H9 (cell line): ENCODE data around the gene USP14. TPM values are rescaled to one million over a fixed set of nuclear protein-coding genes. Genes with fewer than 3 reads are reported as not detected.
"Not testable (repeated sequence)": the region's sequence is repeated elsewhere in the genome, so short reads cannot be mapped to it uniquely, and the experiment has no call there.

Experiments
- DNase-seq: peaks from one replicate; pipeline ENCODE4 v3.0.0-alpha.2; 2017
- H2AFZ ChIP-seq: one replicate; pipeline ENCODE4 v1.6.1; 2013; ENCODE audit warnings: mild to moderate bottlenecking, low read length, control low read depth, moderate library complexity
- H2AK5ac ChIP-seq: 2 replicates; pipeline ENCODE4 v1.6.1; 2013; ENCODE audit warnings: low read length, control low read depth, mixed read lengths; ENCODE audit not compliant: insufficient read length
- H2BK120ac ChIP-seq: one replicate; pipeline ENCODE4 v1.6.1; 2013; ENCODE audit warnings: low read depth, mild to moderate bottlenecking, low read length, control low read depth, inconsistent platforms; ENCODE audit not compliant: poor library complexity, severe bottlenecking
- H2BK12ac ChIP-seq: 2 replicates; pipeline ENCODE4 v1.6.1; 2013; ENCODE audit warnings: low read length, control low read depth, mixed read lengths, low read depth; ENCODE audit not compliant: insufficient read length
- H2BK15ac ChIP-seq: 2 replicates; pipeline ENCODE4 v1.6.1; 2013; ENCODE audit warnings: low read depth, low read length, control low read depth
- H2BK20ac ChIP-seq: one replicate; pipeline ENCODE4 v1.6.1; 2013; ENCODE audit warnings: low read depth, mild to moderate bottlenecking, low read length, control low read depth, inconsistent platforms; ENCODE audit not compliant: poor library complexity, severe bottlenecking
- H2BK5ac ChIP-seq: 2 replicates; pipeline ENCODE4 v1.6.1; 2013; ENCODE audit warnings: low read length, control low read depth, mixed read lengths; ENCODE audit not compliant: insufficient read length
- H3K14ac ChIP-seq: 2 replicates; pipeline ENCODE4 v1.6.1; 2013; ENCODE audit warnings: low read length, control low read depth; ENCODE audit not compliant: insufficient read depth
- H3K18ac ChIP-seq: 2 replicates; pipeline ENCODE4 v1.6.1; 2013; ENCODE audit warnings: low read depth, mild to moderate bottlenecking, mixed read lengths, low read length, control low read depth; ENCODE audit not compliant: insufficient read length
- H3K23ac ChIP-seq: 2 replicates; pipeline ENCODE4 v1.6.1; 2013; ENCODE audit warnings: low read length, control low read depth, mixed read lengths, low read depth; ENCODE audit not compliant: insufficient read length
- H3K23me2 ChIP-seq: 2 replicates; pipeline ENCODE4 v1.6.1; 2013; ENCODE audit warnings: low read depth, mild to moderate bottlenecking, mixed read lengths, low read length, control low read depth; ENCODE audit not compliant: insufficient read length, poor library complexity, severe bottlenecking
- H3K27ac ChIP-seq: 2 replicates; pipeline ENCODE4 v1.5.1; 2013; ENCODE audit warnings: low read length, control low read depth, mixed read lengths, low read depth; ENCODE audit not compliant: insufficient read length
- H3K27me3 ChIP-seq: 2 replicates; pipeline ENCODE4 v1.6.1; 2013; ENCODE audit warnings: low read length, control low read depth, inconsistent platforms; ENCODE audit not compliant: insufficient read depth
- H3K4ac ChIP-seq: 2 replicates; pipeline ENCODE4 v1.6.1; 2013; ENCODE audit warnings: low read depth, mild to moderate bottlenecking, control low read depth, inconsistent platforms, low read length, moderate library complexity
- H3K4me1 ChIP-seq: 2 replicates; pipeline ENCODE4 v1.6.1; 2013; ENCODE audit warnings: low read length, control low read depth, inconsistent platforms; ENCODE audit not compliant: insufficient read depth
- H3K4me2 ChIP-seq: 2 replicates; pipeline ENCODE4 v1.6.1; 2013; ENCODE audit warnings: low read length, control low read depth, mixed read lengths; ENCODE audit not compliant: insufficient read length, insufficient read depth
- H3K56ac ChIP-seq: 2 replicates; pipeline ENCODE4 v1.6.1; 2013; ENCODE audit warnings: low read depth, mild to moderate bottlenecking, mixed read lengths, low read length, control low read depth; ENCODE audit not compliant: insufficient read length
- H3K79me1 ChIP-seq: 2 replicates; pipeline ENCODE4 v1.6.1; 2013; ENCODE audit warnings: low read depth, mild to moderate bottlenecking, moderate library complexity, low read length, control low read depth, inconsistent platforms; ENCODE audit not compliant: insufficient read depth, poor library complexity, severe bottlenecking
- H3K79me2 ChIP-seq: 2 replicates; pipeline ENCODE4 v1.6.1; 2013; ENCODE audit warnings: low read length, control low read depth, inconsistent platforms; ENCODE audit not compliant: insufficient read depth
- H3K9ac ChIP-seq: 2 replicates; pipeline ENCODE4 v1.6.1; 2013; ENCODE audit warnings: low read length, control low read depth, mixed read lengths; ENCODE audit not compliant: insufficient read length; ENCODE audit errors: extremely low read depth
- H3K9me3 ChIP-seq: one replicate; pipeline ENCODE4 v1.6.1; 2013; ENCODE audit warnings: low read depth, low read length, inconsistent platforms; ENCODE audit not compliant: control insufficient read depth
- H3T11ph ChIP-seq: one replicate; pipeline ENCODE4 v1.6.1; 2013; ENCODE audit warnings: mild to moderate bottlenecking, low read length, control low read depth, inconsistent platforms
- H4K20me1 ChIP-seq: one replicate; pipeline ENCODE4 v1.6.1; 2013; ENCODE audit not compliant: control insufficient read depth, insufficient read length, insufficient read depth
- H4K5ac ChIP-seq: 2 replicates; pipeline ENCODE4 v1.6.1; 2013; ENCODE audit warnings: low read depth, mild to moderate bottlenecking, mixed read lengths, low read length, control low read depth; ENCODE audit not compliant: insufficient read length
- H4K8ac ChIP-seq: replicated peaks from 2 replicates; pipeline ENCODE4 v1.6.1; 2013; ENCODE audit warnings: low read length, control low read depth, mixed read lengths, low read depth; ENCODE audit not compliant: insufficient read length
- H4K91ac ChIP-seq: 2 replicates; pipeline ENCODE4 v1.6.1; 2013; ENCODE audit warnings: low read depth, mild to moderate bottlenecking, moderate library complexity, mixed read lengths, low read length, control low read depth; ENCODE audit not compliant: insufficient read length
- H3K27ac Mint-ChIP-seq, 3 experiments: 2 replicates in 2 of 3; 3 replicates in 1 of 3; pipeline ENCODE4 v1.8.0; 2020 to 2021; ENCODE audit warnings: mixed read lengths in 3 of 3, mild to moderate bottlenecking in 1 of 3, moderate library complexity in 1 of 3
- H3K27me3 Mint-ChIP-seq: 2 replicates; pipeline ENCODE4 v1.8.0; 2021; ENCODE audit warnings: low read depth, mild to moderate bottlenecking, moderate library complexity, mixed read lengths
- H3K36me3 Mint-ChIP-seq, 3 experiments: 2 replicates in 2 of 3; 3 replicates in 1 of 3; pipeline ENCODE4 v1.8.0; 2020 to 2021; ENCODE audit warnings: low read depth in 3 of 3, mixed read lengths in 3 of 3; ENCODE audit not compliant: insufficient read depth in 1 of 3
- H3K4me1 Mint-ChIP-seq, 2 experiments: 2 replicates each; pipeline ENCODE4 v1.8.0; 2020; ENCODE audit warnings: mixed read lengths in 2 of 2
- H3K4me3 Mint-ChIP-seq, 2 experiments: 2 replicates in 1 of 2; 3 replicates in 1 of 2; pipeline ENCODE4 v1.8.0; 2020 to 2021; ENCODE audit warnings: mild to moderate bottlenecking in 2 of 2, mixed read lengths in 2 of 2, moderate library complexity in 1 of 2
- H3K9me3 Mint-ChIP-seq, 2 experiments: 2 replicates in 1 of 2; 3 replicates in 1 of 2; pipeline ENCODE4 v1.8.0; 2020; ENCODE audit warnings: mild to moderate bottlenecking in 2 of 2, mixed read lengths in 2 of 2, moderate library complexity in 1 of 2
- WGBS: extraction: QIAGEN DNeasy Blood & Tissue Kit; methylation state at CpG from one replicate; pipeline ENCODE4 v1.1.7; 2013; ENCODE audit warnings: missing lambda C conversion rate, low lambda C conversion rate, mixed read lengths; ENCODE audit not compliant: insufficient read length; ENCODE audit errors: extremely low coverage; 5-methylcytosine and 5-hydroxymethylcytosine counted together
- total RNA-seq: library from RNA; stranded (reverse); gene quantifications from 2 replicates; pipeline ENCODE4 v1.2.1, GENCODE V29; 2021

Gene USP14
- total RNA-seq, 1 experiment from 2014 or later, result 92.1 TPM

DNA sequence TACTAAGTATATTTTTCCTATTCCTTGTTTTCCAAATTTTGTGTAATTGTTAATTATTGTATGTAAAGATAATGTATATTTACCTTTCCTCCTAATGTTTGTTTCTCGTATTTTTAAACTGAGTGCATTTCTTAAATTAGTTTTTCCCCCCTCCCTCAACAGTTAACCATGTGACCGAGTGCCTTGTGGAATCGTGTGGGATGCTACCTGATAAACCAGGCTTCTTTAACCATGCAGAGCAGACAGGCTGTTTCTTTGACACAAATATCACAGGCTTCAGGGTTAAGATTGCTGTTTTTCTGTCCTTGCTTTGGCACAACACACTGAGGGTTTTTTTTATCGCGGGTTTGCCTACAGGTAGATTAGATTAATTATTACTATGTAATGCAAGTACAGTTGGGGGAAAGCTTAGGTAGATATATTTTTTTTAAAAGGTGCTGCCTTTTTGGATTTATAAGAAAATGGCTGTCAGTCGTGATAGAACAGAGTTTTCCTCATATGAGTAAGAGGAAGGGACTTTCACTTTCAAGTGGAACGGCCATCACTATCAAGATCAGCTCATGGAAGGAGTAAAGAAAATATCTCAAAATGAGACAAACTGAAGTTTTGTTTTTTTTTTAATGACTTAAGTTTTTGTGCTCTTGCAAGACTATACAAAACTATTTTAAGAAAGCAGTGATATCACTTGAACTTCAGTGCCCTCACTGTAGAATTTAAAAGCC is 37.7 kb upstream of the USP14 start:
- not testable (repeated sequence) for H3K14ac ChIP-seq, H3K18ac ChIP-seq, H3K4me1 ChIP-seq, H3K36me3 Mint-ChIP-seq, H4K20me1 ChIP-seq, H3K56ac ChIP-seq, H2BK12ac ChIP-seq, H3K27me3 ChIP-seq, H4K5ac ChIP-seq, H3K79me1 ChIP-seq, H3K9me3 ChIP-seq, H3K23ac ChIP-seq, H3K4me1 Mint-ChIP-seq, H3K9ac ChIP-seq, H2BK15ac ChIP-seq, H3K4ac ChIP-seq, H2BK5ac ChIP-seq, H3K27ac ChIP-seq, H2AFZ ChIP-seq, H3K27me3 Mint-ChIP-seq, H2BK120ac ChIP-seq, H2BK20ac ChIP-seq, H3T11ph ChIP-seq, H4K8ac ChIP-seq, DNase-seq, H3K79me2 ChIP-seq, H3K23me2 ChIP-seq, H3K4me3 Mint-ChIP-seq, H4K91ac ChIP-seq, H3K4me2 ChIP-seq, H2AK5ac ChIP-seq, H3K27ac Mint-ChIP-seq
- peaks cover 0 to 19% of the 10 kb centered on the region in 2 experiments; a peak in 2 of 5 replicates for H3K9me3 Mint-ChIP-seq
- no CpG with 5 or more reads among the region's 7 CpGs for WGBS
